Liver (tissue), 2 donors: ENCODE data around the gene VPS25.

ENCODE experiments used
- GABPA ChIP-seq, 2 donors: IDR thresholded peaks in 1 of 2; conservative IDR thresholded peaks in 1 of 2; 2 replicates each; pipeline ENCODE4 v1.6.1; 2016; ENCODE audit warnings: antibody characterized with exemption in 2 of 2, mild to moderate bottlenecking in 1 of 2, moderate library complexity in 1 of 2
- REST ChIP-seq: IDR thresholded peaks from 2 replicates; pipeline ENCODE4 v1.6.1; 2016; ENCODE audit warnings: antibody characterized with exemption, mild to moderate bottlenecking
- donor health status: healthy.

GRCh38 chr17:42798383-42799380 lies 25.4 kb downstream of the VPS25 start, which contains the start of the genes CNTD1 and COA3:
- peak; percentile 73 for TF ChIP-seq REST
- peak in 1 of 2 donors; percentile 73 for TF ChIP-seq GABPA (IDR thresholded peaks at IDR 0.05 in 1 of 2, conservative IDR thresholded peaks at IDR 0.05 in 1 of 2)
